Retinal pigment epithelial cell (primary cell): ENCODE data around the gene KIF26B.

ENCODE experiments used
- DNase-seq: peaks from one replicate; pipeline ENCODE4 v3.0.0-alpha.2; 2010; ENCODE audit warnings: low read depth
- H3K4me3 ChIP-seq: 2 replicates; pipeline ENCODE4 v1.5.1; 2011; ENCODE audit warnings: mild to moderate bottlenecking, low read length, control low read depth, moderate library complexity
- CTCF ChIP-seq: conservative IDR thresholded peaks from 2 replicates; pipeline ENCODE4 v1.5.1; 2011; ENCODE audit warnings: low read depth, low read length, control low read depth, inconsistent platforms

The KIF26B gene

DNA sequence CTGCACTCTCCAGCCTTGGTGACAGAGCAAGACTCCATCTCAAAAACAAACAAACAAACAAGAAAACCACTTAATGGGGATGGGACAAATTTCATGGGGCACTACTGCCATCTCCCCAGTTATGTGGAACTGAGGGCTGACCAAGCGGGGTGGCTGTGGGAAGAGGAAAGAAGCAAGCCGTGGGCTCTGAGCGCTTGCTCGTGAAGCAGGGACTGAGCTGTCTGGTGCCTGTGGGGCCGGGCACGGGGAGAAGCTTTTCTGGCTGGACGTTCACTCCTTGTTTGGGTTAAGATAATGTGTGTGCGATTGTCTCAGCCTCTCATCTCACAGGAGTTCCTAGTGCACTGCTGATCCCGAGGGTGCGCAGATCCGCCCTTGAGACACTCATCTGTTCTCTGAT, 22.0 kb upstream of the KIF26B start:
- no peak for TF ChIP-seq CTCF
- no peak for DNase-seq
- no peak overlapping the region for H3K4me3 ChIP-seq

- H3K4me3 ChIP-seq = no peak overlapping the region
- TF ChIP-seq CTCF = no peak
- DNase-seq = no peak
These were observed 20.6 kb upstream of the KIF26B start for GRCh38 chr1:245133995-245134715.

- H3K4me3 ChIP-seq = no peak overlapping the region
- DNase-seq = no peak
- TF ChIP-seq CTCF = no peak
These were observed 12.5 kb upstream of the KIF26B start for GRCh38 chr1:245142171-245142798.

GRCh38 chr1:245142976-245143375, 11.8 kb upstream of the KIF26B start:
- H3K4me3 ChIP-seq = no peak overlapping the region
- no peak for TF ChIP-seq CTCF
- no peak for DNase-seq

- no peak for TF ChIP-seq CTCF
- H3K4me3 ChIP-seq = no peak overlapping the region
- no peak for DNase-seq
These were observed 10.9 kb upstream of the KIF26B start for GRCh38 chr1:245143849-245144248.

DNA sequence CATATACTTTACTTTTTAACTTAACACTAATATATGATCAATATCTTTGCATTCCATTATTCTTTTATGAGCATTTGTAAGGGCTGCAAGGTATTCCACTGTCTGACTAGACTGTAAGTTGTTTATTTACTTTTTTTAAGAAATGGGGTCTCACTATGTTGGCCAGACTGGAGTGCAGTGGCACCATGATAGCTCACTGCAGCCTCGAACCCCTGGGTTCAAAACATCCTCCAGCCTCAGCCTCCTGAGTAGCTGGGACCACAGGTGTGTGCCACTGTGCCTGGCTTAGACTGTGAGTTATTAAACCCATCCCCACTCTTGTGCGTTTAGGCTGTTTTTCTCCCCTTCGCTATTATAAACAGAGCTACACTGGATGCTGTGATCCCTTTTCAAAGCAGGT, 6.7 kb upstream of the KIF26B start:
- H3K4me3 ChIP-seq = no peak overlapping the region
- TF ChIP-seq CTCF = no peak
- no peak for DNase-seq

- TF ChIP-seq CTCF = no peak
- no peak for DNase-seq
- no peak overlapping the region for H3K4me3 ChIP-seq
These were observed 5.9 kb upstream of the KIF26B start for GRCh38 chr1:245148861-245149260.
